ENCODE data around the gene RAB11FIP2.
"Not testable (repeated sequence)": the region's sequence is repeated elsewhere in the genome, so short reads cannot be mapped to it uniquely, and the experiment has no call there.

RAB11FIP2 gene

GRCh38 chr10:118046395-118047156 lies at the start of gene RAB11FIP2:
Gene RAB11FIP2 (minus strand): TSS chr10:118046941. CDS start chr10:118046163, 778 bp downstream.
- DNase-seq (ENCODE audit: low spot score) = peak; percentile 92

GRCh38 chr10:118096022-118096421 lies 49.3 kb upstream of the RAB11FIP2 start:
- no peak for DNase-seq (ENCODE audit: low spot score)

DNA sequence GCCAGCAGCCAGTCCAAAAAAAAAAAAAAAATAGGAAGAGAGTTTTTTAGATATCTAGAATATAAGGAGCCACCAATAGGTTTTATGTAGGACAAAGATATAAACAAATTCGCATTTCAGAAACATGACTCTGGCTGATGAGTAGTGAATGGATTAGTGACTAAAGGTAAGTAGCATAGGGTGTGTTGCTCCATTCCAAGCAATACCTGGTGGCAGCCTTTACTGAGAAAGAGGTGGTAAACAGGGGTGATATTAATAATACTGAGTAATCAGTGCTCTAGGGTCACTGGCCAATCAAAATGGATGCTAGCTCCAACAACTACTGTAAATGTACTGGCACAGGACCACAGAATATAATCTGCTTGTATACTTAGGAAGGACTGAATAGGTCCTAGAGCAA lies 45.5 kb upstream of the RAB11FIP2 start:
- DNase-seq (ENCODE audit: low spot score) = no peak

- no peak for DNase-seq (ENCODE audit: low spot score)
These were observed 34.1 kb upstream of the RAB11FIP2 start for GRCh38 chr10:118080817-118081216.

DNA sequence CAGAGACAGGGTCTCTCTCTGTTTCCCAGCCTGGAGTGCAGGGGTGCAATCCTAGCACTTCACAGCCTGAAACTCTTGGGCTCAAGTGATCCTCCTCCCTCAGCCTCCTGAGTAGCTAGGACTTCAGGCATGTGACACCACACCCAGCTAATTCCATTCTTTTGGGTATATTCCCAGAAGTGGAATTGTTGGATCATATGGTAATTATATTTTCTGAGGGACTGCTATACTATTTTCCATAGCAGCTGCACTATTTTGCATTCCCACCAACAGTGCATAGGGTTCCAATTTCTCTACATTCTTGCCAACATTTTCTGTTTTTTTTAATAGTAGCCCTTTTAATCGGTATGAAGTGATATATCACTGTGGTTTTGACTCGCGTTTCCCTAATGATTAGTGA lies 30.0 kb upstream of the RAB11FIP2 start:
- no peak for DNase-seq (ENCODE audit: low spot score)

- no peak for DNase-seq (ENCODE audit: low spot score)
These were observed 26.1 kb upstream of the RAB11FIP2 start for GRCh38 chr10:118072840-118073239.

GRCh38 chr10:118067389-118067788 lies 20.6 kb upstream of the RAB11FIP2 start:
- not testable (repeated sequence) for DNase-seq (ENCODE audit: low spot score)

- no peak for DNase-seq (ENCODE audit: low spot score)
These were observed 16.1 kb upstream of the RAB11FIP2 start for GRCh38 chr10:118062798-118063238.

GRCh38 chr10:118058371-118058770 lies 11.6 kb upstream of the RAB11FIP2 start:
- no peak for DNase-seq (ENCODE audit: low spot score)

GRCh38 chr10:118057361-118057760 lies 10.6 kb upstream of the RAB11FIP2 start:
- DNase-seq (ENCODE audit: low spot score) = no peak

- DNase-seq (ENCODE audit: low spot score) = no peak
These were observed 7.6 kb upstream of the RAB11FIP2 start for GRCh38 chr10:118054383-118054782.

- DNase-seq (ENCODE audit: low spot score) = no peak
These were observed 6.1 kb upstream of the RAB11FIP2 start for GRCh38 chr10:118052816-118053215.

DNA sequence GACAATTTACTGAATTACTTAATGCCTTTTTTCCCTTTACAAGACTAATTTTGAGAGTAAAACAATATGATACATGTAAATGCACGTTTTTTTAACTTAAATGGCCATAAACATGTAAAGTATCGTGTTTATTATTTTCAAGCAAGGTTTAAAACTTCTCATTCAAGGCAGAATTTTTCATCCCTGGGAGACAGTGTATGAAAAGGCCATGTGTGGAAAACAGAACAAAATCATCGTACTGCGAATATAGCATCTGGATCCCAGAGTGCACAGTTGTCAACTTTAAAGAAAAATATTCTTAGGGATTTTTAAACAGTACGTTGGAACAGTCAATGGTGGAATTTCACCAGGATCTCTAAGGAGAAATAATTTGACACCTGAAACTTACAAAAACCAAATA lies 1.1 kb upstream of the RAB11FIP2 start:
- DNase-seq (ENCODE audit: low spot score) = no peak

- no peak for DNase-seq (ENCODE audit: low spot score)
These were observed 497 bp upstream of the RAB11FIP2 start for GRCh38 chr10:118047157-118047719.

DNA sequence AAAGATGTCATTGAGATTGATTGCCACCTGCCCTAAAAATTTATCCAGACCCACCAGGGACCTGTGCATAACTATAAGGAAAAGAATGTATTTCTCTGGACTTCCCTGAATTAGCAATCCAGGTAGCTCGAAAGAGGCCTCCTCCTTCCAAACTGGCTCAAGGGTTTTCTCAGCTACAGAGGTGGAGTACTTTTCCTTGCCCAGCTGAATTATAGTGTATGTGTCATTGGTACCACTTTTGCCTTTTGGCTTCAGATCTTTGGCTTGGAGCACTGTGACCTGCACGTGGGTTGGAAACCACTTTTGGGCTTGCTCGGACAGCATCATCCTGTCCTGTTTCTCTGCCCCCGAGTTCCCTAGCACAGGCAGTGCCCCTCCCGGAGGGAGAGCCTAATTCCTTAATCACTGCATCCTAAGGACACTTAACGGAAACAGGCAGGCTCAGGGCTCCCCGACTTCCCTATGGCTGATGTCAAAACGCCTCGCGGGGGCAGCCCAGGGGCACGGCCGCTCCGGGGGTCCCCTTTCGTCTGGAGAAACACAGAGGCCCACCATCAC lies 825 bp downstream of the RAB11FIP2 start:
- DNase-seq (ENCODE audit: low spot score) = peak; percentile 17

DNA sequence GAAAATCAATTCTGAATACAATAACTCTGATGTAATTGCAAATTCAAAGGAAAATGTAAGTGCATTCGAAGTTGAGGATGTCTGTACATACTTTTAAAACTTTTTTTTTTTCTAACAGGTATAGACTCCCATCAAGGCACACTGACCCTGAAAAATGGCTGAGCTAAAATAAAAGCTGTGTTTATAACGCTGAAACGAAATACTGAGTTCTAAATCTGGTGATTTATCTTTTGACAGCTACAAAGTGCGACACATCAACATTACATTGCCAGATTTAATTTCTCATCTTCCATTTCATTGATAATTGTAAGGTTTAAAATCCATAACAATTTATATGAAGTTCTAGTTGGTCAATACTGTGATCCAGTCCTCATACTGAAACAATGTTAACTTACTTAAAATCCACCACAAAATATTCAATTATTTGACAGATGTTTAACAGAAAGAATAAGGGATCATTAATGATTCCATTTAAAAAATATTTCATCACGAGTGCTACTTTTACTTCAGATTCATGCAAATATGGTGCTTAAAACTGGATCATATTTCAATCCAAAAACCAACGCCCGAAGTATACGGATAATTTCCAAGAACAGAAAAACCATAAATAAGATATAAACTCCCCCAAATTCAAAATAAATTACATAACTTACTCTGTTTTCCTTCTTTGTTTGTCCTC lies 1.4 kb downstream of the RAB11FIP2 start:
- no peak for DNase-seq (ENCODE audit: low spot score)

- no peak for DNase-seq (ENCODE audit: low spot score)
These were observed 3.9 kb downstream of the RAB11FIP2 start for GRCh38 chr10:118042827-118043242.

DNA sequence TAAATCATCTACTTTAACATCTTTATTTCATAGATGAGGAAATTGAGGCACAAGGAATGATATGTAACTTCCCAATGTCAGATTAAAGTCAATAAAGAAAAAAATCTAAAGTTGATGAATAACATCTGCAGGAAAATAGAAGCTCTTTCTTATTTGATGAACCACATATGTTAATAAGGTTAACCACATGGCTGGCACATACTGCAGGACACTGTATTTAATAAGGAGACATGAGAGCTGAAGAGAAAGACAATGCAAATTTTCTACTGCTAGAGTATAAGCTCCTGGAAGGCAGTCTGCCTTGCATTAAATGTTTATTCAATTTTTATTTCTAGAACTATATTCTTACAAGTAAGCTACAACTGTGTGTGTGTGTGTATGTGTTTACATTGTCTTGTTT lies 4.4 kb downstream of the RAB11FIP2 start:
- DNase-seq (ENCODE audit: low spot score) = no peak

- no peak for DNase-seq (ENCODE audit: low spot score)
These were observed 5.4 kb downstream of the RAB11FIP2 start for GRCh38 chr10:118041316-118041715.

GRCh38 chr10:118036281-118036875 lies 10.4 kb downstream of the RAB11FIP2 start:
- no peak for DNase-seq (ENCODE audit: low spot score)

DNA sequence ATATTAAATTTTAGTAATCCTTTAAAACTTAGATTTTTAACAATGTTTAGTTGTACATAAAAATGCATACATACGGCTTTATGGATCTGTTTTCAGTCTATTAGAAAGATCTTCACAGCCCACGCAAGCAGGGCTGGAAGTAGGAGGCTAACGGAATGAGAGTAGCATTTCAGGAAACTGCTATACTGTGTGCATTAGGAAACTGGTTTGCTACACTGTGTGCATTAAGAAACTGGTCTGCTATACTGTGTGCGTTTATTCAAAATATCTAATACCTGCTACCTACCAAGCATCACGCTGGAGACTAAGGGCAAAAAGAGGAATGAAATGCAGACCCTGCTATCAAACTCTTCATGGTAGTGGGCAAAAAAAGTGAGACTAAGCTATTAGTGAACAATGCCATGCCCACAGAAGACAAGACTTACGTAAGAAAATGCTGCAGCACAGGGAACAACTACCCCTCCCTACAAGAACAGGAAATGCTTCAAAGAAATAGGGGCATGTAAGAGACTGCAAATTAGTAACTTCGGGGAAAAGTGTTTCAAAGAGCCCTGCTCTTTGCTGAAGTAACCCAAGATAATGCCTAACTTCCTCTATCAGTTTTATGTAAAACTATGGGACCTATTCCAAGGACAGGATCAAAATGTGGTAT lies 11.3 kb downstream of the RAB11FIP2 start:
- no peak for DNase-seq (ENCODE audit: low spot score)

DNA sequence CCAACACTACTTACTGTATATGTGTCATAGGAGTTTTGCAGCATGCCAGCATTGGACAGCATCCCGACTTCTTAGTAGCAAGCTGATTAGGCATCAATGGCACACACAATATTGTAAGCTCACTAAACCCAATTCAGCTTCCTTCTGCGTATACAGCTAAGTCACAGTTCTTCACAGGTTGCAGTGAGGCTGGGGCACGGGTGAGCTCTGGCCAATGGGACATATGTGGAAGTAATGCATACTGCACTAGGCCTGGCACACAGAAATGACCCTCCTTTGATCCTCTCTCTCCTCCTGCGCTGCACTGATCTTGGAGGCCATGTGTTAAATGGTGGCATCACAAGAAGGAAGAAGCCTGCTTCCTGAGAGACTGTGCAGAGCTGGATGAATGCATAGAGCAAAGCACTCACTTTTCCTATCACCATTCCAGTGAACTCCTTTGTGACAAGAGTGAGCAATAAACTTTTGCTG lies 11.9 kb downstream of the RAB11FIP2 start:
- no peak for DNase-seq (ENCODE audit: low spot score)
